Embryonic facial prominence (tissue), 1 donor: ENCODE measurements around the gene PRKCA.

Experiments
- DNase-seq: peaks from one replicate; pipeline ENCODE4 v3.0.0-alpha.2; 2016; ENCODE audit errors: extremely low spot score

The PRKCA gene

DNA sequence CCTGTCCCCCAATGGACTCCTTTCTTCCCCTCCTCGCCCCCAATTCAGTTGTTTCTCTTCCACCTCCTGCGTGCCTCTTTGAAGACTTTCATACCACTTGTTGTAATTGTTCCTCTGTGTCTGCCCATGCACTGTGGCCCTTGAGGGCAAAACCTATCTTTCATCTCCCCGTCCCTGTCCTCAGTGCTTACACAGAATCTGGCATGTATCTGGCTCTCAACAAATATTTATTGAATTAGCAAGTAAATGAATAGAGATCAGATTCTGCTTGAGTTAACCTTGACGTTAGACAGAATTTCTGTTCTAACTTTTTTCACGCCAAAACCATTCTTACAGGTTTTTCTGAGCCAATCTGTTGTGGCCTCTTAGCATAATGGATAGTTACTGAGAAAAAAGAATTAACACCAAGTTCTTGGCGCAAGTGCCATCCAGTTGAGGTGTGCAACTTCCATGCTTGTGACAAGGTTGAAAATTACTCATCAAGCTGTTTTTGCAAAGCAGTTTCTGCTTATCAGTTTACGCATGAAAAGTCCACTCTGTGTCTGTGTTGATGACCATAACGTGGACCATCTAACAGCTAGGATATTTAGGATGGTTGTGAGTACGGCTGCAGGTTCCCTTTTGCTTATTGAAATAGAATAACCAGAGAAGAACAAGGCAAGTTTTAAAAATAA, 215.1 kb downstream of the PRKCA start:
- no peak for DNase-seq

DNA sequence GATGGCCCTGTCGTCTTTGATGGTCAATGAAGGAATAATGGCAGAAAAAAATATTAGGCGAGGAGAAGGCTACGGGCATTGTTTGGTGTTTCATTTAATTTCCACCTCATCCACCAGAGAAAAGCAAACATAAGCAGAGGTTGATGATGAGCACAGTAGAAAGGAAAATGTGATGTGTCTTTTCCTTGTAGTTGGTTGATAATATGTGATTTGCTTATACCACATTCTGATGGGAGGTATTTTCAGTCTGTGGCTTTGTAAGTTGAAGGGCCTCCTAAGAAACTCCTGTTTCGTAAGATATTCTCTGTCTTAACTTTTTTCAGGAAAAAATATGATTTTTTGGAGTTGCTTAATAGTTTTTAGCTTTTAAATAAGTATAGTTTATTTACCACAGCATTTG, 215.7 kb downstream of the PRKCA start:
- no peak for DNase-seq

DNA sequence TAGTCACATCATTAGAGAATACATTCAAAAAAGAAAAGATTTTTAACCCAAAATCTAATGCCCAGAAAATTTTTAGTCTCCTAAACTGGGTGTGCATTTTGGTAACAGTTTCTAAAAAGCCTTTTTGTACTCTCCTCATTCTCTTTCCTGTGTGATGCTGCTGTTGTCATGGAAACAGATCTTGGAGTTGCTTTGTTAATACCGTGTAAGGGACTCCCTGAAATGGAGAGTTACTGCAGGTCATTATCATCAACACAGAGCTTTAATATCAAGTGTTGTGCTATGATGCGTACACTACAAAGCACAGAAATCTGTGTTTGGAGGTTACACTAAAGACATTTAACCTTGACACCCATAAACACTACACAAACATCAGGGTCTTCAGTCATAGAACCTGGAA, 216.3 kb downstream of the PRKCA start:
- DNase-seq: no peak

DNA sequence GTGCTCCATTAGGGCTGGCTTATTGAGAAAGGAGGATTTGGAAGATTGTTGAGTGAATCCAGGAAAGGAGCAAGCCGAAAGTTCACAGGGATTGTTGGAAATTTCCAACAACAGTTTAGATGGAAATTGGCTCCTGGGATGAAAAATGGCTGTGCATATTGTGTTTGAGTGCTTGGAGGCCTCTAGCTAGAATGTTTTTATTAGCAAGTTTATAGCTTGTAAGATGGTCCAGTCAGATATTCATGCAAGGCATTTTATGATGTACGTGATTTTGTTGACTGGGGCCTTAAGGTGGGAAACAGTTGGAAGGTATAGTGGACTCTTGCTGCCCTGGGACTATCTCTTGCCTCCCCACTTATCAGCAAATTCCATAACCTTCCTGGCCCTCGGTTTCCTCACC, 216.7 kb downstream of the PRKCA start:
- no peak for DNase-seq

DNA sequence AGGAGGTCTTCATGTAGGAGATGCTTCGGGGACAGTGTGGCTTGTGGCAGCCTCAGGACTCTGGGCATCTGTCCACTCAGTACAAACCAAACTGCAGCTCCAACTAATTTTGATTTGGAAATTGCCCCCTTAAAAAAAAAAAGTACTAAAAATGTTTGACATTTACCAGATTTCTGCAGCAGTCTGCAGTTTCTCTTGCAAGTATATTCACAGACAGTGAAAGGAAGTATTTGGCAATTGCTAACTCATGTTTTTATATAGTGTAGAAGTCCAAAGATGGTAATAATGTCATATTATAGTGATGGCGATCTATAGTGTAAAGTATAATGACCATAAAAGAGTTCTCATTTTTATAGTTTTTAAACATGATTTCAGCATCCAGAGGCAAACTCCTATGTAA, 218.6 kb downstream of the PRKCA start:
- no peak for DNase-seq

DNA sequence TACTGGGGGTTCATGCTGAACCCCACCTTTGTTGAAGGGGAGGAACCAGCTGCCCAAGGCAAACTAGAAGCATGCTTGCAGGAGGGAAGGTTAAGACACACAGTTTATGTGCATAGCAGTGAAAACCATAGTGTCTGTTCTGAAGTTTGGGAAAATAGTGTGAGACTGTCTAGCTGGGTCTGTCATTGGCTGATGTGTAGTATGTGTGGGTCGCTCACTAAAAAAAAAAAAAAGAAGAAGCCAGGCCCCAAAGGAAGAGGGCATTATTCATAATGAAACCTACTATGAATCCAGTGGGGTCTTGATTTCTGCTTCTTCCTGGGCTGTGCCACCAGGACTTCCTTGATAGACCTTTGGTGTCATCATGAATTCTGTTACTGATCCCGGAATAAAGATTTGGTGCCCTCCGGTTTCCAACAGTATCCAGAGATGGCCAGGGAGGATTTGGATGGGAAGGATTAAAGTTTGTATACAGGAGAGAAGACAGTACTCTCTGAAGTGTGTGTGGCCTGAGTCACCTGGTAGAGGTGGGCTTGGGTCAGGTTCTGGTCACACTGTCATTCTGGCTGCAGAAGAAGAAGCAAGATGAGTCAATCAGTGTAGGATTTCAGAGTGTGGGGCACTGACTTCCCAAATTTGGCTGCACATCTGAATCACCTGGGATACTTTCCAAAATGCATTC, 220.3 kb downstream of the PRKCA start:
- no peak for DNase-seq

DNA sequence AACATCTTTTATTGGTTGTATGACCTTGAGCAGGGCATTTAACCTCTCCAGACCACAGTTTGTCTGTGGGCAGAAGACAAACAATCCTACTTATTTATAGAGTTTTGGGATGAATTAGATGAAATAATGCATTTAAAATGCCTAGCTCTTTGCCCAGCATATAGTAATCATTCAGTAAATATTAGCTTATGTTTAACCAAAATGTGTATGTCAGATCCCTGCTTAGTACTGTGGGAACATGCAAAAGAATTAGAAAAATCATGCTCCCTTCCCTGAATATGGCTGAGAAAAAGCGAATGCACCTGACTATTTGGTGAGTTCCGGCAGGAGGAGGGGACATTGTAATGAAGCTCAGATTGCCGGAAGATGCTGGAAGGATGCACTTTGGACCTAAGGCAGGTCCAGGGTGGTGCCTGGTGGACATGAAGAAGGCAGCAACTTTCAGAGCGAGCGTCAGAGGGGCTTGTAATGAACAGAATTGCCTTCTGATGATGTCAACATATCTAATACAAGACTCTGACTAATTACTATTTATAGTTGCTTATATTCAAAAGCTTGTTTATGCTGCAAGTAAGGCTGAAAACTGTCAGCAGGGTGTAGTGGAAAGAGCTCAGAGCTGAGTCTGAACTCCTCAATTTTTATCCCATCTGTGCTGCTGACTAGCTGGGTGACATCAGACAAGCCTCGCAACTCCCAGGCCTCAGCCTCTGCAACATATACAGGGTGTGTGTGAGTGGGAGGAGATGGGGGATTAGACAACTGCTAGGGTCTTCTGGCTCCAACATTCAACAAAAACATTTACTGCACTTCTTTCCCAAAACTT, 221.2 kb downstream of the PRKCA start:
- no peak for DNase-seq

DNA sequence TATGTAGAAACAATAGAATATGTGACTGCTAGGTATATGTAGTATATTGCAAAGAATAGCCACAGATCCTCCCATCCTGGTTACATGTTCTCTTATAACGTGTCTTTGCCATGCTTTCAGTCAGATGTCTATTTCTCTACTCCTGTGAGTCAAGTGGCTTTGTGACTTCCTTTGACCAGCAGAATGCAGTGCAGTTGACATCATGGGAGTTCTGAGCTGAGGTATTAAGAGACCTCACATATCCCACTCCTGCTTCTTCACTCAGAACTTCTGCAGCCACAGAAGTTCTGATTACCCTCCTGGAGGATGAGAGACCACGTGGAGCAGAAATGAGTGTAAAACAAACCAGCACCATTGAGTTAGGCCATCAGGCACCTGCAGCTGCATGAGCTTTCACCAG, 222.5 kb downstream of the PRKCA start:
- no peak for DNase-seq

DNA sequence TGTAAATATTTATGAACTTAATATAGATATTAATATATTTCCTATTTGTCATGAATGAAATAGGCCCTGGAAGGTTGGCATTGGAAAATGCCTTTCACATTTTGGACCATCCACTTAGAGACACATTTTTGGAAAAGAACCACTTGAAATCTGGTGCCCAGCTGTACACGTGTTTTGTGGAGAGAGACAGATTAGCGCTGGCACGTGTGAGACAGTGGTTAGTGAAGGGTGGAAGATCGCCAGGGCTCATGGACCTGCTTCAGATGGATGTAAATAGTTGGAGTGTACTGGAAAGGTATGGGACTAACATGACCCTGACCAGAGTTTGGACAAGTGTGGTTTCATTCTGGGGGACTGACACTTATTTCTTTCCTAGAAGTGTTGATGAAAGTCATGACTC, 222.9 kb downstream of the PRKCA start:
- no peak for DNase-seq

DNA sequence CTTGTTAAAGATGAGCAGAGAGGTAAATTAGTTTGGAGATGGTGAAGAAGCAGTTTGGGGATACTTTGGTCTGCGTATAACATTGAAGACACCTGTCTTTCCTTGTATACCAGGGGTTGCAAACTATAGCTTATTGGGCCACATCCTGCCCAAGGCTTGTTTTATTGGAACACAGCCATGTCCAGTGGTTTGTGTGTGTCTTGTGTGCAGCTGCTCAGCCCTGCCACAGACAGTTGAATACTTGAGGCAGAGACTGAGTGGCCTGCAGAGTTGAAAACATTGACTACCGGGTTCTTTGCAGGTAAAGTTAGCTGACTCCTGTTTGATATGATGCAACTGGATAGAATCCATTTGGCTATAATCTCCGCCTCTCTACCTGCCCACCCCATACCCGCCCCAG, 224.4 kb downstream of the PRKCA start:
- DNase-seq: no peak

DNA sequence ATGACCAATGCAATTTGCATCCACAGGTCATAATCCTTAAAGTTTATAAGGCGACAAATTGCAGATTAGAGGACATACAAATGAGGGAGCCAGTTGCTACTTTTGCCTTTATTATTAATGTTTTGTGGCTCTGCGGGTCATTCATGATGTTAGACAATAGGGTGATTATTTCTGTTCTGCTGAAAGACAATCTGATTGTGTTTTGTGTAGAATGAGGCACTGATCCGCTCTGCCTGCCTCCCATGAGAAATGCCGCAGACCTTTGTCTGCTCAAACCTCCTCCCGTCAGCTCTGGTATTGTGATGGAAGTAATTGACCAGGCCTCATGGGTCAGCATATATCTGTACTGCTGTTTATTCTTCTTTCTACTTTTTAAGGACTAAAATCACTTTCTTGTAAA, 224.9 kb downstream of the PRKCA start:
- no peak for DNase-seq

DNA sequence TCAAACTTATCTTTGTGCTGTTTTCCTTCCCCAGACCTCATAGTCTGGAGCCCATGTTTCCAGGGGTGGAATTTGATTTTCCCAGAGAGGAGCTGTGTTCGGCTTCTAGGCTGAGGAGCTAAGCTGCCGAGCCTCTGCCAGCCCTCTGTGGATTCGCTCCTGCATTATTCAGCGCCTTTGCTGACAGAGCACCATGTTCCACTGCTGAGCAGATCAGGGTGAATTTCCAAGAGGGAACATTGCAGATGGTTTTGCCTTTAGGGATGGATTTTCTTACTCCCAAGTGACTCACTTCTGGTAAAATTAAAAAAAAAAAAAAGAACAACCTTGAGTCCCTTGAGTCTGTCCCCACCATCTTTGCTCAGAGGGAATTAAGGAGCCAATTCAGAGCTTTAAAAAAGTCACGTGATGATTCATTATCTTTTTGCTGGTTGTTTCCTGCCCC, 229.5 kb downstream of the PRKCA start:
- DNase-seq: no peak

DNA sequence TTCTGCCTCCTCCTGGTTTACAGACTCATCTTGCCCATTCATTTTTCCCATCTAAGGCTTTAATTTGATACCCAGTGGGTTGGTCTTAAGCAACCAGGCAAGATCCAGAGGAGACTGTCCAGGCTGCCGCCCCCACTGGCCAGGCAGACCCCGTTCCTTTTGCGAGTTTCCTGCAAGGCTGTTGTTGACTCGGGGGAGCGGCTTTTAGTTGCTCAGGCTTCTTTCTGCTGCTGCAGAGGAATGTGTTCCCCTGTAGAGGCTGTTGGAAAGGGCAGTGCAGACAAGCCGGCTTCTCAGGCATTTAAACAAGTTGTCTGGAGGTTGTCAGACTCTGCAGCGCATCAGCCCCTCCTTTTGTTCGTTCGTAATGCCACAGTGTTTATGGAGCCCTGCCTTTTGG, 231.2 kb downstream of the PRKCA start:
- peak; percentile 60 for DNase-seq

DNA sequence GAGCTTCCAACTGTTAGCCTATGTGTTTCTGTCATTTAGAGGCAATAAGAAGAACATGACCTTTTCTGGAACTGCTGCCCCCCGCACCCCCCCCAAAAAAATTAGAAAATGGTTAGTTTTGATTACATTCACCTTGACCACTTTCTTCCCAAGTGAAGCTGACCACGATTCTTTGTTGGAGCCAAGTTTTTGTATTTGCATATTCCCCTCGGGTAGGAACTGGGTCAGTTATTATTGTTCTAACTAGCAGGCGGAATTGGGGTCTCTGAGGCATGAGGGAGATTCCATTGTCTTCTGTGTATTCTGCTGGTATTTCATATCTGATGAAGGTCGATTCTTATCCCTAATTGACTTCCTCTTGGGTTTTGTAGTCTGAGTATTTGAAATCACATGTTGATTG, 231.6 kb downstream of the PRKCA start:
- no peak for DNase-seq

DNA sequence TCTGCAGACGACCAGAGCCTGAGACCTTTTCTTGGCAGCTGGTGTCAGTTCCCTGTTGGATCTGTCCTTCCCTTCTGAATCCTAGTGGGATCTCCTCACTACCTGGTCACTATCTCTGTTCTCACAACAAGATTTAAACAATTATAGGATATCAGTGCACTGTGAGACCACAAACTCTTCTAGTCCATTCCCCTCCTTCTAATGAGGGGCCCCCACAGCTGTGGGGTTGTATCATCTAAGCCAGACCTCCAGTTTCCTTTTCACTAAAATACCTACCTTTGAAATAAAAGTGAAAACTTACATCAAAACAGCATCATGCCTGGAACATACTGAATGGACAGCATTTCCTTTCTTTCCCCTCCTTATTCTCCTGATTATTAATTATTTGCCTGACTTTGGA, 233.2 kb downstream of the PRKCA start:
- no peak for DNase-seq

DNA sequence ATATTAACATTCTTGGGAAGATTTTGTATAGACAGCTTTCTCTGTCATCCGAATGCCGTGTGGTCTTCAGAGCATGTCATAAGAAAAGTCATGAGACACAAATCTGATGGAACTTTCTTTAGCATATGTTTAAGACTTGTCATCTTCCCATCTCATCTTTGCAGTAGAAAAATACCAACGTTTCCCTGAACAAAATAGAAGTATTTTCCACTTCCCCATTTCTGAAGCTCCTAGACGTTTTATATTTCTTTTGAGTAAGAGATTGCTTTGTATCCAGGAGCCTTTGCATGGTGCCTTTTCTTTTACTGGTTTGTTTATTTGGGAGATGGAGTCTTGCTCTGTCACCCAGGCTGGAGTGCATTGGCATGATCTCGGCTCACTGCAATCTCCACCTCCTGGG, 235.1 kb downstream of the PRKCA start:
- DNase-seq: no peak

DNA sequence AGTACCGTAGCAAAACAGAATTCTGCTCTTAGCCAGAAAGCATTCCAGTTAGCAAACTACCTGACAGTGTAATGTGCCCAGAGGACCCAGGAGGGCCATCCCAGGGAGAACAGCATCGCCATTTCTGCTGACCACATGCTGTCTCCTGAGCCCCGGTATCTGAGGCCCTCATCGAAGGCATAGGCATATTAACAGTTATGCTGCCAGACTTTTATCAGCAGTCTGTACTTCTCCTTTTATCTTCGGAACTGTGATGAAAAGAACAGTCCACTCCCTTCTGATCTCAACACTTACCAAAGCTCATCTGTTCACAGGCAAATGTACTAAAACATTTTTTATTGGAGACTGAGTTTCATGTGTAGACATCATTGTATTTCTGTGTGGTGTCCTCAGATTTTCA, 236.4 kb downstream of the PRKCA start:
- DNase-seq: no peak

DNA sequence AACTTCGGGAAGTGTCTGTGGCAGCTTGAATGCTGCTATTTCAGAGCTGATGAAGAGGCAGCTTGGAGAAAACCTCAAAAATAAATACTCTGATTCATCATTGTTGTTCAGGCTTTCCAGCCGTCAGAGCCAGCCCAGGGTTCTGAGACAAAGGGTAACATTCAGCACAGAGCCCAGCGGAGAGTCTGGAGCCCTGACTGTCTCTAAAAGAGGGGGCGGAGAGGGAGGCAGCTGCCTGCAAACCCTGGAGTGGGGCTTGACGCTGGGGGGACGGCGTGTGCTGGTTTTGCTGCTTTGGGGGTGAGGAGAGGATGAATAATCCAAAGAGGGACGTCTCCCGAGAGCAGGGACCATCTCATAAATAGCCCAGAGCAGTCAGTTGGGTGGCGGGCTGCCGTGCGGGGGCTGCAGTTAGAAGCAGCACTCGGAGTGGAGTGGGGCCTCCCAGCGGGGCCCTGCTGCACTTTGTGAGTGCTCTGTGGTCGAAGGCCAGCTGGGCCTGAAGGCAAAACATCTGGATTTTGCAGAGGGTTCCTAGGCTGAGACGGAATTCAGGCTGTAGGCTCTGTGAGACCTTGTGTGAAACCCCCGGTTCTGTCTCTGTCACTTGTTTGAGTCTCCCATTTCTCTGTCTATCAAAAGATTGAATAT, 237.8 kb downstream of the PRKCA start:
- DNase-seq: peak; percentile 40

DNA sequence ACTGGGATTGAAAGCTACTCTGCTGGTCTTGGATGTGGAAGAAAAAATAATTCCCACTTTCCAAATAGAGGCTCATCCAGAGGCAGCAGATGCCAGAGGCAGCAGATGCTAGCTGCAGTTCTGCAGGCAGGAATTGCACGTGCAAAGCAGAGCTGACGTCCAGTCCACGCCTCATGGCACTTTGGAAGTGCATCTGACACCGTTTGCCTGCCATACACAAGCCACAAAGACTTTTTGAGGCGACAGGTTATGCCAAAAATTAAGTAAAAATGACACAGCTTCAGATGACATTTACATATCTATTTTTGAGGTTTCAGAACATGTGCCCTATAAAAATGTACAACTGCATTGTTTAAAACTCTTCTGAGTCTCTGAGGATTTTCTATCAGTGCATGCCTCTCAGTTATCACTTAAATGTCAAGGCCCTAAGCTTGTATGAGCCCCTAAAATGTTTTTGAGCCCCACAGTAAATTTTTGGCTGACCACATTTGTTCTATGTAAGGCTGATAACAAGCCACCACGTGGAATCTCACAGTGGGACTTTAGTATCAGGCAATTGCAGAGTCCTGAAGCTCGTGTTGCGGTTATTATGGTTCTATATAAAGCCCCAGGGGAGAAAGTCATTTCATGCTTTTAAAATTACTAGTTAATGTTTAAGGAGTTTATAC, 239.2 kb downstream of the PRKCA start:
- no peak for DNase-seq

DNA sequence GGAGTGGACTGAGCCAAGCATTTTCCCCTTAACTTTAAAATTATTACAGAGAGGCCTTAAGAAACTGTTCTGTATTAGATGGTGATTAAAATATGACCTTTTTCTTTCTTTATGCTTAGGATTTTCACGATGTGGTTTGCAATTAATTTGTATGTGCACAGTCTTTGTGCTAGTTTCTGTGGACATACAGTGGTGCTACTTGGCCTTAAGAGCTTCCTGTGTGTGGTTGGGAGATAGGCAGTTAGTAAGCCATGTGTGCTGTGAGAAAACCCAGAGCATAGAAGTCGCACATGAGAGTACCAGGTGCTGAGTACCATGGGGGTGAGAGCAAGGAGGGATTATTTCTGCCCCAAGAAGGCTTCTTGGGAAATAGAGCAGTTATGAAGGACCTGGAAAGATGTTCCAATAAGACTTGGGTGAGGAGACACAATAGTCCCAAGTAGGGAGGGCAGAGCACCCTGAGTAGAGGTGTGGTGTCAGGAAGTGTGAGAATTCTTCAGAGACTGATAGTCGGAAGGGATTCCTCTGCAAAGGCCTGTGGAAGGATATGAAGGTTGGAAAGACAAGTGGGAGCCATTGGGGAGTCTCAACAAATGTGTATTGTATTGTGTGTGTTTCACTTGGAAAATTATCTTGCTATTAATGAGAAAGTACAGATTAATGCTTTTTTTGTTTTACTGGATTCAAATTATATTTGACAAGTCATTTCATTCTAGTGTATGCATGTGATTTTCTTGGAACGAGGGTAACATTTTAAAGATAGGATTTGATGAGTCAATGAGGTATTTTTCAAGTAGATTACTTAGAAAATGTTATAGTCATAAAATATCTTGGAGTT, 239.9 kb downstream of the PRKCA start:
- DNase-seq: no peak

DNA sequence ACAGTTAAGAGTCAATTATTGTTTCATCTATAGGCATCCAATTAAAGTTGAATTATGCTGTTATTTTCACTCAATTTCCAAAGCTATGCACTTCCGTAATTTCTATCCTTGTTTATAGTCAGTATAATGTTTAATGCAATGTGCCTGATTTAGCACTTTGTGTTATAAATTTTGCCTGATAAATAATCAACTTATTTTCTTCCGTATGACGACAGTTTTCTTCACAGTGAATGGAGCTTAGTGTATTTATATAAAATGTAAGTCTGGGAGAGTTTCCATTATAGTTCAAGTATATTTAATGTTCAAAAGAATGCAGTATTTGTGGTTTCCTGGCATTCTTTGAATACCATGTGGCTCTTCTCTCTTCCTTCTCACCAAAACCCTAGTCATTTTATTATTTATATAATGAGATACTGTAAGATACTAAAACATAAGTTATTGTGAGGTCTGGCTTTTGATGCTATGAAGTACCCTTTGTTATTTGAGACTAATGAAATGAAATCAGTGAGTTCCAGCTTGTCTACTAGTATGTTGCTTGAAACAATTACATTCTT, 240.6 kb downstream of the PRKCA start:
- DNase-seq: peak; percentile 59
